ENCODE measurements around the gene SINHCAF.
A peak's percentile ranks its signal among the peaks of the same experiment; 100 is the strongest.
"Not testable (repeated sequence)": the region's sequence is repeated elsewhere in the genome, so short reads cannot be mapped to it uniquely, and the experiment has no call there.

Gene SINHCAF

GRCh38 chr12:31306866-31307265, 19.1 kb downstream of the SINHCAF start:
- peak; percentile 50 for DNase-seq

DNA sequence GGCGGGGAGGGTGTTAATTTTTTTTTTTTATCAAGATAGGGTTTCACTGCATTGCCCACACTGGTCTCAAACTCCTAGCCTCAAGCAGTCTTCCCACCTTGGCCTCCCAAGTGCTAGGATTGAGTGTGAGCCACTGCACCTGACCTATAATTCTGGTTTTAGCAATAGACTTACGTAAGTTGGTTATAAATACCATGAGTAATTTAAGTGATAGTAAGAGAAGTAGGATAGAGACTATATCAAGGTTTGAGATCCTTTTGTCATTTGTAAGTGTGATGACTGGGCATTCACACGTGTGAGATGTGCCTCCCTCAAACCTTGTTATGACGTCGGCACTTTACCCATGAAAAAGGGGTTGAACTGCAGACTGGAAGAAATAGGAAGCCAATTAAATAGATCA, 22.5 kb downstream of the SINHCAF start:
- DNase-seq = no peak

- no peak for DNase-seq
Observed at GRCh38 chr12:31301311-31301710, 24.6 kb downstream of the SINHCAF start.

- no peak for DNase-seq
Observed at GRCh38 chr12:31300783-31301182, 25.2 kb downstream of the SINHCAF start.

DNA sequence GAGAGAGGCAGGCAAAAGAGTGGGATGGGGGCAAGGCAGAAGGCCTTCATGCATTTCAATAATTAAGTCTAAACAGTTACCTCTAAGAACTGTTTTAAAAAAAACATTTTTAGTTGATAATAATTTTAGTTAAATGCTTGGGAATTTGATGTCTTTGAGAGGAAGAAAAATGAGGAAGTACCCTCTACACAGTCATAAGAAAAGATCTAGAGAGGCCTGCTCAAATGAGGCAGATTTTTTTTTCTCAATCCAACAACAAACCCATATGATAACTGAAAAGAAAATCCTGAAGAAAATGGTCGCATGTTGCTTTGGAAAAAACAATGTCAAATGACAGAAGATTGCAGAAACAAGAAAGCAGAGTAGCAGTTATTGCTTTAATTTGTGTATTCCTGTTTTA, 25.6 kb downstream of the SINHCAF start:
- no peak for DNase-seq

GRCh38 chr12:31298922-31299321, 27.0 kb downstream of the SINHCAF start:
- DNase-seq = no peak

DNA sequence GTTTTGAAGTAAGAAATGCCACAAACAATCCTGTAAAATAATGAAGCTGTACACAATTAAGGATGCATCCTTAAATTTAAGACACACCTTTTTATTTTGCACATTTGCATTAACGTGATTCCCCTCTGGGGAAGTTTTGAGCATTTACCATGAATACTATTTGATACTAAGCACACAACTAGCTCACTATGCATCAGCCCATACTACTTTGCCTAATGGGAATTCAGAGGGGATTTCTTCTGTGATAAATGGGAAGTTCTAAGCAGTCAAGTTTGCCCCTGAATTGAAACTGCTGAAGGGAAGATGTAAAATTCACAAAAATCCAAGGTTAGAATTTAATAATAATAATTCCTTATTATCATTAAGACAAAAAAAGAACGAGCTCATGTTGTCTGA, 27.4 kb downstream of the SINHCAF start:
- DNase-seq = no peak

DNA sequence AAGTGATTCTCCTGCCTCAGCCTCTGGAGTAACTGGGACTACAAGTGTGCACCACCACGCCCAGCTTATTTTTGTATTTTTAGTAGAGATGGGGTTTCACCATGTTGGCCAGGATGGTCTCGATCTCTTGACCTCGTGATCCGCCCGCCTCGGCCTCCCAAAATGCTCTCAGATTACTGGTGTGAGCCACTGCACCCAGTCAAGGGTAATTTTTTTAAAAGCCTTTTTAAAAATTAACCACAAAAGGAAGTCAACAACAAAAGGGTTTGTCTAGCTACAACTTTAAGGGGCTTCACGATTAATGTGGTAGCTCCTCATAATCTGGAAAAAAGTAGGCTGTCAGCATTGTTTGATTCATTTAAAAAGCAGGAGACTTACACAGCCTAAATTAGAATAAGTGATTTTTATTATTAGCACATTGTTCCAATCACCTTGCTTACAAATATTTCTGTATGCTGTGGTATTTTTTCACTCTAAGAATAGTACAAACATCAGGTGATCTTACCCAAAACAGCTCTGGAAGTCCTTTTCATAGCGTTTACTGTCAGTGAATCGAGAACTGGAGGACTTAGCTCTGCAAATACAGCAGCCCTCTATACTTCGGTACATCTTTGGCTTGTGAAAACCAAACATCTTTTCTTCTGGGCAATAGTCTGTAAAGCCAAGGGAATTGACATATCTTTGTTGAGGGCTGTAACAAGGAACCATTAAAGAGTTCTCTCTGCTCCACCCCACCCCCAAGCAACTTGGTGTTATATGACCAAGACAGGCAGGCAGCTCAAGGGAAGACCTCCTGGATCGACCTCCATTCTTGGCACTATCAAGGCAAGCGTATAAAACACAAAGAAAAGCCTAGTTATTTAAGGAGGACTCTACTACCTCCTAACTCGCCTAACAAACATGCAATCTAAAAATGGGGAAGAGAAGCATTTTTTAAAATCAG, 28.1 kb downstream of the SINHCAF start:
- DNase-seq = no peak

DNA sequence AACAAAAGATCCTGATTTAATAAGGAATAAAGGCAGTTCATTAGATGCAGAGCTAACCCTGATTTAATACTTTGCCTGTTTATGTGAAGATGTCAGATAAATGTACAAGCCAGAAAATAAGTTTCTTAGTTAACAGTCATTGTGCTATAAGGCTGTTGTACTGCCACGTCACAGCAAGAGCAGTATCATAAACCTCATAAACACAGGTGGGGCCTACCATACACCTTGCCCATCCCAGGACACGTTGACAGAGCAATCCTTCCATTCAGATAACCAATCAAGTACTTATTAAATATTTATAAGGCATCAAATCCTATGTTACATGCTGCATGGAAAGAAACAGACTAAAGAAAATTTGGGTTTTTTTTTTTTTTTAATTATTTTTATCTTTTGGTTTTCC, 36.5 kb downstream of the SINHCAF start:
- DNase-seq = no peak

- no peak for DNase-seq
Observed at GRCh38 chr12:31288381-31288780, 37.6 kb downstream of the SINHCAF start.

GRCh38 chr12:31280183-31280582, 45.8 kb downstream of the SINHCAF start:
- no peak for DNase-seq

DNA sequence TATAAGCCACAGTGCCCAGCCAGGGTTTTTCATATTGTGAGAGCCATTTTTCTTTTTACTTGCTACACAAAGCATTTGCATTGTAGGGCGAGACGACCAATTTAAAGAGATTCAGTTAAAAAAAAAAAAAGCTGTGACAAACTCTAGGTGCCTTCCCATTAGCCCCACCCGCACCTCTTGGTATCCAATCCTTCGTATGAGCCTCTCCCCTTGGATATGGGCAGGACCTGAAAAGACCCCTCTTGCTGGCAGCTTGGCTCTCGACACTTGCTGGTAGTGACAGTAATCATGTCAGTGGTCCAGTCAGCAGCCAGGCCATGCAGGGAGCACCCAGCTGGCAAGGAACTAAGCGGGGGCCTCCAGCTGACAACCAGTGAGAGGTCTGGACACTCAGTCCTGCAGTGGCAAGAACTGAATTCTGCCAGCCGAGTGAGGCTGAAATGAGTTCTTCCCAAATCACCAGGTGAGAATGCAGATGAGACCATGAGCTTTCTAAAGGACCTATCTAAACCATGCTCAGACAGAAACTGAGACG, 46.5 kb downstream of the SINHCAF start:
- no peak for DNase-seq

- DNase-seq = no peak
Observed at GRCh38 chr12:31278832-31279231, 47.1 kb downstream of the SINHCAF start.

GRCh38 chr12:31278424-31278823, 47.5 kb downstream of the SINHCAF start:
- DNase-seq = no peak

GRCh38 chr12:31277081-31277480, 48.9 kb downstream of the SINHCAF start:
- DNase-seq = no peak

DNA sequence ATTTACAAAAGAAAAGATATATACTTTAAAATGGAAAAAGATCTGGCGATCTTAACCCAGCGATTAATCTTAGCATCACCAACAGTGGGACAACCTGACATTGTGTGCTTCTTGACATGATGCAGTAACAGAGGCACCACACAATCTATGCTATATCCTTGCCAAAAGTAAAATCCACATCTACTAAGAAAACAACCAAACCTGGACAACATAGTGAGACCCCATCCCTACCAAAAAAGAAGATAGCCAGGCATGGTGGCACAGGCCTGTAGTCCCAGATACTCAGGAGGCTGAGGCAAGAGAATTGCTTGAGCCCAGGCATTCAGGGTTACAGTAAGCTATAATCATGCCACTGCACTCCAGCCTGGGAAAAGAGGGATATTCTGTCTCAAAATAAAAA, 50.5 kb downstream of the SINHCAF start:
- DNase-seq = no peak

- no peak for DNase-seq
Observed at GRCh38 chr12:31274520-31275300, 51.2 kb downstream of the SINHCAF start.

DNA sequence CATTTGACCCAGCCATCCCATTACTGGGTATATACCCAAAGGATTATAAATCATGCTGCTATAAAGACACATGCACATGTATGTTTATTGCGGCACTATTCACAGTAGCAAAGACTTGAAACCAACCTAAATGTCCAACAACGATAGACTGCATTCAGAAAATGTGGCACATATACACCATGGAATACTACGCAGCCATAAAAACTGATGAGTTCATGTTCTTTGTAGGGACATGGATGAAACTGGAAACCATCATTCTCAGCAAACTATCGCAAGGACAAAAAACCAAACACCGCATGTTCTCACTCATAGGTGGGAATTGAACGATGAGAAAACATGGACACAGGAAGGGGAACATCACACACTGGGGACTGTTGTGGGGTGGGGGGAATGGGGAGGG, 52.2 kb downstream of the SINHCAF start:
- DNase-seq = not testable (repeated sequence)

GRCh38 chr12:31272607-31273225, 53.2 kb downstream of the SINHCAF start:
- DNase-seq = no peak

- no peak for DNase-seq
Observed at GRCh38 chr12:31267966-31268365, 58.0 kb downstream of the SINHCAF start.

DNA sequence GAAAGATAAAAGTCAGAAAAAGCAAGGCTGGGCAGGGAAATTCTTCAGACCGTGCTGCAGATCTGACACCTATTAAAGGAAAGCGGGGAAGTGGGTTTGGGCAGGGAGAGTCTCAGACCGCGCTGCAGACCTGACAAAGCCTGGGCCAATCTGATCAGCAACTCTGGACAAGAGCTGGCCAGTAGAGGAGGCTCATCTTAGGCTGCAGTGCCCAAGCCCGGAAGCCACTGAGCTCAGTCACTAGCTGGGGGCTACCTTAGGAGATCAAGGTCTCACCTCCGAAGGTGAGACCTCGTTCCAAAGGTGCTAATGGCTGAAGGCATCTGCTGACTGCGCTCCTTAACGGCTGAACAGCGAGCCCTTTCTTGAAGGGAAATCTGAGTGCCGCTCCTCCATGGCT, 60.2 kb downstream of the SINHCAF start:
- DNase-seq = no peak

- DNase-seq = no peak
Observed at GRCh38 chr12:31263661-31264060, 62.3 kb downstream of the SINHCAF start.

DNA sequence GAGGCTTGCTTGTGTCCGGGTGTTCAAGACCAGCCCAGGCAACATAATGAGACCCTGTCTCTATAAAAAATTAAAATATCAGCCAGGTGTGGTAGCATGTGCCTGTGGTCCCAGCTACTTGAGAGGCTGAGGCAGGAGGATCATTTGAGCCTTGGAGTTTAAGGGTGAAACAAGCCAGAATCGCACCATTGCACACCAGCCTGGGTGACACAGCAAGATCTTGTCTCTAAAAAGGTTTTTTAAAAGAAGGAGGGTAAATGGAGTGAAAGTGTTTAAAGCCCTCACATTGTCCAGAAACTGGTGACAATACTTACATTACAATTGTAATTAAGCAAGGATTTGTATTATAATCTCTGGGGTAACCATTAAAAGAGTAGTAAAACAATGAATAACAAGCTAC, 64.2 kb downstream of the SINHCAF start:
- no peak for DNase-seq
